G401 (cell line): ENCODE results near the gene EYA2. TPM values are rescaled to one million over a fixed set of nuclear protein-coding genes. Genes with fewer than 3 reads are reported as not detected.
"Not testable (repeated sequence)": the region's sequence is repeated elsewhere in the genome, so short reads cannot be mapped to it uniquely, and the experiment has no call there.

ENCODE experiments used
- DNase-seq: peaks from one replicate; pipeline ENCODE4 v3.0.0-alpha.2; 2015; ENCODE audit warnings: low spot score
- in situ Hi-C: cut with HindIII; loops from 2 replicates; pipeline ENCODE4 v1.10.0; 2016; ENCODE audit warnings: low sequenced_read_pairs, mixed read lengths
- total RNA-seq: library from RNA; depleted of rRNA; stranded (reverse); fragments of >200 nt; shearing (Covaris generic); gene quantifications from 2 replicates; pipeline ENCODE4 v1.2.3, GENCODE V29; 2014

The EYA2 gene
- total RNA-seq, 1 experiment from 2014 or later = not detected

GRCh38 chr20:46922841-46923240 lies 28.2 kb downstream of the EYA2 start:
- DNase-seq = not testable (repeated sequence)

GRCh38 chr20:46923550-46923949 lies 28.9 kb downstream of the EYA2 start:
- in situ Hi-C loops = no loop called here
- DNase-seq = no peak

More at GRCh38 chr20:46922841-46923240, 28.2 kb downstream of the EYA2 start:
- in situ Hi-C loops = not testable (repeated sequence)

GRCh38 chr20:46928580-46929132 lies 34.0 kb downstream of the EYA2 start:
- in situ Hi-C loops = no loop called here

DNA sequence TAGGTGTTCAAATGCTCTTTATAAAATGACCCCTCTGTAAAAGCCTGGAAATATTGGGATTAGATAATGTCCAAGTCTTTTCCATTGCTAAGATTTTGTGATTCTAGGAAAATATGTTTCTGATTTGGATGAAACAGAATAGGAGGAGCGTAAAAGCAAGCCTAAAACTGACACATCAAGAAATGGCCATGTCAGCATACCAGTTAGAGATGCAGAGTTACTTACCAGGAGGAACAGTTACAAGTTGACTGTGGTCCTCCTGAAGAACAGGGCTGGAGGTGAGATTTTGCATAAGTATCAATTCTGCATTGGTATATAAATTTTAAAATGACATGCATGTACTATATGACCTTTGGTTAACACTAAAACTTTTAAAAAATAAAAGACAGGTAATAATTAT lies 35.3 kb downstream of the EYA2 start:
- in situ Hi-C loops = no loop called here
- DNase-seq = no peak

More at GRCh38 chr20:46928580-46929132, 34.0 kb downstream of the EYA2 start:
- peak; percentile 14 for DNase-seq

GRCh38 chr20:46930640-46931339 lies 36.1 kb downstream of the EYA2 start:
- in situ Hi-C loops = no loop called here
- DNase-seq = no peak

DNA sequence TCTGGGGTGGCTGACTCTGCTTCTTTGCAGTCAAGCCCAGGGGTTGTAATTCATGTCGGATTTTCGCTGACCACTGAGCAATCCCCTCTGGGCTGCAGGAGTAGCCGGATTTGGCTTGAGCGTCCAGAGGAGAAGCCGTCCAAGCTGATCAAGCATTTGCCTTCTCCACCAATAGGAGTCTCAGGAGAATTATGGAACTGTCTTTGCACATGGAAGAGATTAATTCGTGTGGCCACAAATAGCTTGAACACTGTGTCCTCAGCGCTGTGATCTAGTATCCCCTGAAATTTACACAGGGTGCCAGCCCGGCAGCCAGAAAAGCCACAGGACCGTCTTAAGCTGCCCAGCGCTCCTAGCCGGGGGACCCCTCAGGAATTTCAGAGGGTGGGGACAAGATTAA lies 37.1 kb downstream of the EYA2 start:
- in situ Hi-C loops = no loop called here
- DNase-seq = no peak

DNA sequence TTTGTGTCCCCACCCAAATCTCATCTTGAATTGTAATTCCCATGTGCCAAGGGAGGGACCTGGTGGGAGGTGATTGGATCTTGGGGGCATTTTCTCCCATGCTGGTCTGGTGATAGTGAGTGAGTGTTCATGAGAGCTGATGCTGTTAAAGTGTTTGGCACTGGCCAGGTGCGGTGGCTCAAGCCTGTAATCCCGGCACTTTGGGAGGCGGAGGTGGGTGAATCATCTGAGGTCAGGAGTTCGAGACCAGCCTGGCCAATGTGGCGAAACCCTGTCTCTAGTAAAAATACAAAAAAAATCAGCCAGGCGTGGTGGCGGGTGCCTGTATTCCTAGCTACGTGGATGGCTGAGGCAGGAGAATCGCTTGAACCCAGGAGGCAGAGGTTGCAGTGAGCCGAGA lies 37.8 kb downstream of the EYA2 start:
- DNase-seq, in situ Hi-C loops: not testable (repeated sequence)

DNA sequence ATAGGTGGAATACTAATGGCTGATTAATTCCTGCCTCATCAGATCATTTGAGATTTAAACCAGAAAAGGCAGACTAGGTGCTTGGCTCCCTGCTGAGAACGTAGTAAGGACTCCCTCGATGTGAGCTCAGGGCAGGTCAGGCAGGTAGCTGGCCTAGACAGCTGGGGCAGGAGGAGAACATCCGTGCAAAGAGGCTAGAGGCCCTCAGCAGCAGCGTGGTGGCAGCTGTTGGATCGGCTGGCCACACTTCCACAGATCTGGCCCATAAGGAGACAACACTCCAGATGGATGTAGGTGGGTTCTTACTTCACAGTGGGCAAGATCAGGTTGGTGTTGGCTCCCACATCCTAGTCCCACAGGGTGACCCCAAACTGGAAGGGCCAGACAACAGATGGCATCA lies 38.5 kb downstream of the EYA2 start:
- no peak for DNase-seq
- in situ Hi-C loops = no loop called here

GRCh38 chr20:46934746-46935287 lies 40.2 kb downstream of the EYA2 start:
- in situ Hi-C loops = no loop called here
- no peak for DNase-seq

GRCh38 chr20:46935394-46936017 lies 40.9 kb downstream of the EYA2 start:
- in situ Hi-C loops = no loop called here

DNA sequence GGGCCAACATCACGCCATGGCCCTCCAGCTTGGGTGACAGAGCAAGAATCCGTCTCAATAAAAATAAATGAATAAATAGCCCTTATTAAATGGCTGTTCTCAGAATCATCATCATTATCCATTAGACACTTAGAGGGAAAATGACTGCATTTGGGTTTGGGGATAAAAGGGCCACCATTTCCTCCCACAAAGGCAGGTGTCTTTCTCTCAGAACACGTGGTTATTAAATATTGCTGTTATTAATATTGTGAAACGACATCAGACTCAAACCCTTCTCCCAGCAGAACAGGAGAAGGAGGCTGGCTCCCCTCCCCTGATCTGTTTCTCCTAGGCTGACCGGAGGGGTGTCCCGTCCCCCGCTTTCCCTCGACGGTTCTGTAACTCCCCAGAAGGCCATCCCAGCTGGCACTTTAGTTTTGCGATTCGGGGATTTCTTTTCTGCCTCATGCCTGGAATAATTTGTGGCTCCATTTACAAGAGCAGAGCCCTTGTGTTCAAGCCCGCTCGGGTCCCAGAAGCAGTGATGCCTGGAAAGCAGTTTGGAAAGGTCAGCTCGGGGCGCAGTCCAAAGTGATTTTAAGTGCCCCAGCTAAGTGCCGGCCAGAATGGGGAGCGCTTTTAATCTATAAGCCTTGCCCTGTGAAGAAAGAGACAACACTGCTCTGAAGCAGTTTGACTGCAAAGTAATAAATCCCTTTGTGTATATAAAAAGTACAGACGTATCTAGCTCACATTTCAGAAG lies 41.9 kb downstream of the EYA2 start:
- in situ Hi-C loops = no loop called here
- DNase-seq = no peak

More at GRCh38 chr20:46935394-46936017, 40.9 kb downstream of the EYA2 start:
- DNase-seq = no peak

GRCh38 chr20:46937157-46937523 lies 42.5 kb downstream of the EYA2 start:
- in situ Hi-C loops = no loop called here
- DNase-seq = no peak

GRCh38 chr20:46937533-46938226 lies 43.0 kb downstream of the EYA2 start:
- in situ Hi-C loops = no loop called here
- no peak for DNase-seq

GRCh38 chr20:46938434-46938833 lies 43.8 kb downstream of the EYA2 start:
- no peak for DNase-seq
- in situ Hi-C loops = no loop called here

- DNase-seq = no peak
Observed at GRCh38 chr20:46939031-46939965, 44.7 kb downstream of the EYA2 start.

DNA sequence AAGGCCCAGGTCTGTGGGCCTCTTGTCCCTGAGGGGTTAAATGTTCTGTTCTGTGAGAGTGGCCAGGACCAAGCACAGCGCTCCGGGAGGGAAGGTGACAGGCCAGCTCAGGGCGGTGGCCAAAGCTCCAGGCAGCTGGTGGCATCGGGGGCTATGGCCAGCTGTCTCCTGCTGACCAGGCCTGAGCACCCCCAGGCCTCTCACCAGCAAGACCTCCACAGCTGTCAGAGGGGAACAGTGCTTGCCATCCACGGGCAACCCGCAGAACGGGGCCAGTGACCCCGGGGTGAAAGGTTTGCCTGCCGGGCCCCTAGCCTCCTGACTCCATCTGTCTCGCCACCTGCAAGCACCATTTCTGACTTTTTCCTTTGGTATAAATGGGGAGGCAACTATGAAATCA lies 46.0 kb downstream of the EYA2 start:
- in situ Hi-C loops = no loop called here
- DNase-seq = no peak

More at GRCh38 chr20:46939031-46939965, 44.7 kb downstream of the EYA2 start:
- in situ Hi-C loops = no loop called here

DNA sequence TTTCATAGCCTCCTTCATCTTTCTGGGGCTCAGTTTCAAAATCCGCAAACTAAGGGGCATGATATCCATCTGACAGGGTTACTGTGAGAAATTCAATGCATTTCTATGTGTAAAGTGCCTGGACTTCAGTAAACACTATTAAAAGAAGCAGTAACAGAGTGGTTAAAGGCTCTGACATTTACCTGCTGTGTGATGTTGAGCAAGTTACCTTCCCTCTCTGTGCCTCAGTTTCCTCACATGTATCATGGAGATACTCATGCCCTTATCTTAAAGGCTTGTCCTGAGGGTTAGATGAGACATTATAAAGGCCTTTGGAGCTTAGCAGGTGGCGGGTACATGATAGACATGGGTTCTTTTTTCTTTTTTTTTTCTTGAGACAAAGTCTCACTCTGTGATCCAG lies 46.8 kb downstream of the EYA2 start:
- no peak for DNase-seq
- in situ Hi-C loops = no loop called here
